ENCODE results near the gene MMAB. TPM values are rescaled to one million over a fixed set of nuclear protein-coding genes. Genes with fewer than 3 reads are reported as not detected.

MMAB gene
- total RNA-seq, 4 donors from 2014 or later = 22.3 to 39.6 (median 31.1) TPM

GRCh38 chr12:109538191-109538863, 35.0 kb downstream of the MMAB start:
- H3K27me3 ChIP-seq = no peaks in the 10 kb centered on the region
- H3K9me3 ChIP-seq = no peaks in the 10 kb centered on the region
- H3K4me1 ChIP-seq = no peaks in the 10 kb centered on the region
- H3K36me3 ChIP-seq = peaks cover 0 to 70% of the 10 kb centered on the region in 2 donors
- ATAC-seq = no peak
- no peak overlapping the region for H3K27ac ChIP-seq
- H3K4me3 ChIP-seq = no peak overlapping the region
- TF ChIP-seq POLR2A (IDR thresholded peaks at IDR 0.05) (no peak), POLR2AphosphoS5 (IDR thresholded peaks at IDR 0.05) (no peak), EP300 (IDR thresholded peaks at IDR 0.05) (no peak), CTCF (IDR thresholded peaks at IDR 0.05) (no peak)
- WGBS, 2 donors (ENCODE audit: low coverage in 1 of 2) = 84% methylated on average over 5 of the region's 16 CpGs

- H3K4me3 ChIP-seq = no peak overlapping the region
- H3K4me1 ChIP-seq = no peaks in the 10 kb centered on the region
- WGBS, 2 donors (ENCODE audit: low coverage in 1 of 2) = 75% methylated on average over 1 of the region's 8 CpGs; no CpG with 5 or more reads in 1 of the 2 donors
- H3K27ac ChIP-seq = no peak overlapping the region
- H3K9me3 ChIP-seq = no peaks in the 10 kb centered on the region
- H3K27me3 ChIP-seq = no peaks in the 10 kb centered on the region
- H3K36me3 ChIP-seq = peaks cover 0 to 81% of the 10 kb centered on the region in 2 donors
- TF ChIP-seq EP300 (IDR thresholded peaks at IDR 0.05) (no peak), POLR2A (IDR thresholded peaks at IDR 0.05) (no peak), CTCF (IDR thresholded peaks at IDR 0.05) (no peak), POLR2AphosphoS5 (IDR thresholded peaks at IDR 0.05) (no peak)
- no peak for ATAC-seq
Measured at GRCh38 chr12:109537136-109537535, 36.2 kb downstream of the MMAB start.

- no peaks in the 10 kb centered on the region for H3K4me1 ChIP-seq
- 93% methylated on average over 4 of the region's 5 CpGs; no CpG with 5 or more reads in 1 of the 2 donors for WGBS, 2 donors (ENCODE audit: low coverage in 1 of 2)
- TF ChIP-seq CTCF (IDR thresholded peaks at IDR 0.05) (no peak), POLR2AphosphoS5 (IDR thresholded peaks at IDR 0.05) (no peak), POLR2A (IDR thresholded peaks at IDR 0.05) (no peak), EP300 (IDR thresholded peaks at IDR 0.05) (no peak)
- H3K9me3 ChIP-seq = no peaks in the 10 kb centered on the region
- H3K4me3 ChIP-seq = no peak overlapping the region
- H3K36me3 ChIP-seq = peaks cover 0 to 94% of the 10 kb centered on the region in 2 donors
- ATAC-seq = no peak
- no peaks in the 10 kb centered on the region for H3K27me3 ChIP-seq
- H3K27ac ChIP-seq = no peak overlapping the region
Measured at GRCh38 chr12:109535863-109536250, 37.4 kb downstream of the MMAB start.

GRCh38 chr12:109535231-109535862, 38.0 kb downstream of the MMAB start:
- Histone ChIP-seq H3K27me3 (no peaks in the 10 kb centered on the region), H3K4me3 (no peak overlapping the region), H3K4me1 (no peaks in the 10 kb centered on the region), H3K27ac (no peak overlapping the region), H3K36me3 (peaks cover 0 to 96% of the 10 kb centered on the region in 2 donors), H3K9me3 (no peaks in the 10 kb centered on the region)
- peak; percentile 29 for ATAC-seq
- TF ChIP-seq POLR2AphosphoS5 (IDR thresholded peaks at IDR 0.05) (no peak), EP300 (IDR thresholded peaks at IDR 0.05) (no peak), POLR2A (IDR thresholded peaks at IDR 0.05) (no peak), CTCF (IDR thresholded peaks at IDR 0.05) (no peak)
- WGBS, 2 donors (ENCODE audit: low coverage in 1 of 2) = 86% methylated on average over 10 of the region's 25 CpGs; no CpG with 5 or more reads in 1 of the 2 donors

GRCh38 chr12:109534456-109534855, 38.8 kb downstream of the MMAB start:
- Histone ChIP-seq H3K4me3 (no peak overlapping the region), H3K27ac (no peak overlapping the region), H3K4me1 (no peaks in the 10 kb centered on the region), H3K9me3 (no peaks in the 10 kb centered on the region), H3K36me3 (peaks cover 0 to 99% of the 10 kb centered on the region in 2 donors), H3K27me3 (no peaks in the 10 kb centered on the region)
- no peak for TF ChIP-seq EP300 (IDR thresholded peaks at IDR 0.05)
- no peak for TF ChIP-seq CTCF (IDR thresholded peaks at IDR 0.05)
- no peak for TF ChIP-seq POLR2AphosphoS5 (IDR thresholded peaks at IDR 0.05)
- TF ChIP-seq POLR2A (IDR thresholded peaks at IDR 0.05) = no peak
- ATAC-seq = no peak
- WGBS, 2 donors (ENCODE audit: low coverage in 1 of 2) = 80 to 90% methylated on average over 1 to 2 of the region's 15 CpGs

All from gastroesophageal sphincter (tissue), 4 donors.